Lower leg skin (tissue), 3 donors: Measurements from ENCODE around the gene TP73.

Experiments
- CTCF ChIP-seq, 3 donors: fragments of 450-650 bp; IDR thresholded peaks; one replicate each; pipeline ENCODE4 v1.5.1; 2016; ENCODE audit warnings: antibody characterized with exemption in 3 of 3, mild to moderate bottlenecking in 3 of 3, moderate library complexity in 2 of 3
- POLR2A ChIP-seq, 2 donors: fragments of 450-650 bp; IDR thresholded peaks; one replicate each; pipeline ENCODE4 v1.6.1; 2016 to 2017; ENCODE audit warnings: antibody characterized with exemption in 2 of 2, mild to moderate bottlenecking in 1 of 2, moderate library complexity in 1 of 2

DNA sequence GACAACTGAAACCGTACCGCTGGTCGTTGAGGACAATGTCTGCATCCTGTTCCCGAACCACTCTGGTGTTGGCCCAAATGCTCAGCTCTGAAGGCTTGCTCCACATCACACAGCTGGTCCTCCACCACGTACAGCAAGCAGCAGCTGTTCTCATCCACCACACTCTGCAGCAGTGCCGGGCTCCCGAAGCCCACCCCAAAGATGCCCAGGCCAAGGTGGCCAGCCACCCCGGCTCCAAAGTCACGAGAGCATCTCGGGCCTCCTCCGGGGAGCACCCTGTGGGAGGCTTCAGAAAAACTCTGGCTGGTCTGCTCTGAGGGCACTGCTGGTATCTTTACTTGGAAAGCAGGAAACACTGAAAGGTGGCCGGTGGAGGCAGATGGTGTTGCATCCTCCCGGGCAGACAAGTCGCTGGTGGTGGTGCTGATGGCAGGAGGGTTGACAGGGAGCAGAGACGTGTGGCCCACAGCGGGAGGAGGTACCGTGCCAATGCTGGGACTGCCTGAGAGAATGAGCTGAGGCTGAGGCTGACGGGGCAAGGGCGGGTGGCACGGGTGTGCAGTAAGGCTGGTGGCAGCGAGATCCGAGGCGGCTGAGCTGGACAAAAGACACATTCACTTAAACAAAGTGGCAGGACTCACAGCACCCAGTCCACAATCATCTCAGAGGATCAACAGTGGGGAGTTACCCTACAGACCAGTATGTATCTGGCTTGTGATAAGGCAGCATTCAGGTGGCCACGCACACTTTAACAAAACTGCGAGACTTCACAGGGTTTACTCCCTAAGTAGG lies 93.5 kb downstream of the TP73 start:
- no peak for TF ChIP-seq POLR2A (IDR thresholded peaks at IDR 0.05)
- no peak for TF ChIP-seq CTCF (IDR thresholded peaks at IDR 0.05)
